Activated gamma-delta T cell treated with Interleukin-2 at 50 U/mL for 16 hours (primary cell): ENCODE results near the gene MAPKAP1.
"Not testable (repeated sequence)": the region's sequence is repeated elsewhere in the genome, so short reads cannot be mapped to it uniquely, and the experiment has no call there.

ENCODE experiments used
- DNase-seq: peaks from one replicate; pipeline ENCODE4 v3.0.0-alpha.2; 2020

The MAPKAP1 gene

DNA sequence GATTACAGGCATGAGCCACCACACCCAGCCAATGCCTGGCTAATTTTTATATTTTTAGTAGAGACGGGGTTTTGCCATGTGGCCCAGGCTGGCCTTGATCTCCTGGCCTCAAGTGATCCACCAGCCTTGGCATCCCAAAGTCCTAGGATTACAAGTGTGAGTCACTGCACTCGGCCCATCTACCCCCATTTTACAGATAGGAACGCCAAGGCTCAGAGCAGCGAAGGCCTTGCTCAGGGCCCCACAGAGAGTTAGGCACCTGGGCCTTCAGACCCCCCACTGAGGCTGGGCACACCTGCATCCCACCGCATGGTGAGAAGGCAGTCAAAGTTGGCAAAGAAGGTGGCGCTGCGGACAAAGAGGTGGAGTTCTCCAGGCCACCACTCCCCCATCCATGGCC lies 302.3 kb downstream of the MAPKAP1 start:
- no peak for DNase-seq

GRCh38 chr9:125400725-125401716 lies 306.0 kb downstream of the MAPKAP1 start:
- DNase-seq, result no peak

- DNase-seq, result not testable (repeated sequence)
These were observed 306.8 kb downstream of the MAPKAP1 start for GRCh38 chr9:125400232-125400631.

GRCh38 chr9:125399666-125400065 lies 307.3 kb downstream of the MAPKAP1 start:
- DNase-seq, result no peak

DNA sequence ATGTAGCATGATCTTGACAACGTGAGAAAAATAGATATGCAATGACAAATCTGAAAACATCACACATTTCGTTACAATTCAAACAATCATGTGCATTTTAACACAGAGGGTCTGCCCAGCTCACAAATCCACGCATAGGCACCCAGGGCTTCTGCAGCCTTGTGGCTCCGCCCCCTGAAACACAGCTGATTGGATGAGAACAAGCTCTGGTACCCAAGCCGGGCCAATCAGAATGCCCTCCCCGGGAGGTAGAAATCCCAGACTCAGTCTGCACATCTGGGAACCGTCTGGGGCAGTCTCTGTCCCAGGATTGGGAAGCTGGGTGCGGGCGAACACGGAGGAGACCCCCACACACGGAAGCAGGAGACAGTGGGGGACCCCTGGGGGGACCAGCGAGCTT lies 307.8 kb downstream of the MAPKAP1 start:
- DNase-seq, result no peak

DNA sequence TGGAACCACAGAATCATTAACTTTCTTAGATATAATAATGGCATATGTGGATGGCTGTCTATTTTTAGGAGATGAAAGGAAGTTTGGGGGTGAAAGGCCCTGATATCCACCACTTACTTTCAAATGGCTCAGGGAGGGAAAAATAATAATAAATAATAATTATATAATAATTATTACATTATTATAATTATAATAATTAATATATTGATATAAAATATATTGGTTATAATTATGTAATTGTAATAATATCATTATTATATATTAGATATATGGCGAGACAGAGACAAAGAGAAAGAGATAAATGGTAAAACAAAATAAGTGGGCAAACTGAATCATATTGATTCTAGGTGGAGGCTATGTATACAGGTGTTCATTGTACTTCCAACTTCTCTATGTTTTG lies 308.8 kb downstream of the MAPKAP1 start:
- no peak for DNase-seq

- DNase-seq, result no peak
These were observed 309.3 kb downstream of the MAPKAP1 start for GRCh38 chr9:125397736-125398135.

GRCh38 chr9:125396799-125397198 lies 310.2 kb downstream of the MAPKAP1 start:
- DNase-seq, result no peak

DNA sequence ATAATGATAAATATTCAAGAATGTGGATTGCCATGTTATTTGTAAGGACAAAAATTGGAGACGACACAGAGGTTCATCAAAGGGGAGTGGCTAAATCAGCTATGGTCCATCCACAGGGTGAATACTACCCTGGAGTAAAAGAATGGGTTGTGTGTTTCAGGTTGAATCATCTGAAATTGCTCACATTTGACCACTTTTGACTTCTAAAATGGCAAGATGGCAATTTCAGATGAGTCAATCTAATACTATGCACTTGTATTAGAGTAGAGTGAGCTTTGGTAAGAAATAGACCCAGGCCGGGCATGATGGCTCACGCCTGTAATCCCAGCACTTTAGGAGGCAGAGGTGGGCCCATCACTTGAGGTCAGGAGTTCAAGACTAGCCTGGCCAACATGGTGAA lies 313.6 kb downstream of the MAPKAP1 start:
- DNase-seq, result no peak

DNA sequence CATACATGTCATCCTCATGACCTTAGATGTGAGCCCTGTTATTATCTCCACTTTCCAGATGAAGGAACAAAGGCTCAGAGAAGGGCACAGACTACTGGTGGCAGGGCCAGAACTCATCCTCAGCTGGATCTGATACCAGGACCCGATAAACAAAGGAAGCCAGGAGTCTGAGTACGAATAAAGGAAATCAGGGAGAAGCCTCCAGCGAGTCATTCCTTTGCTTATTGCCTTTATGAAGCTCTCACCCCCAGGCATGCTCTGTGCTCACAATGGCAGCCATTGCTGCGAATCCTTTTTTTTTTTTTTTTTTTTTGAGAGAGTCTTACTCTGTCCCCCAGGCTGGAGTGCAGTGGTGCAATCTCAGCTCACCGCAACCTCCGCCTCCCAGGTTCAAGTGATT lies 315.3 kb downstream of the MAPKAP1 start:
- DNase-seq, result no peak

DNA sequence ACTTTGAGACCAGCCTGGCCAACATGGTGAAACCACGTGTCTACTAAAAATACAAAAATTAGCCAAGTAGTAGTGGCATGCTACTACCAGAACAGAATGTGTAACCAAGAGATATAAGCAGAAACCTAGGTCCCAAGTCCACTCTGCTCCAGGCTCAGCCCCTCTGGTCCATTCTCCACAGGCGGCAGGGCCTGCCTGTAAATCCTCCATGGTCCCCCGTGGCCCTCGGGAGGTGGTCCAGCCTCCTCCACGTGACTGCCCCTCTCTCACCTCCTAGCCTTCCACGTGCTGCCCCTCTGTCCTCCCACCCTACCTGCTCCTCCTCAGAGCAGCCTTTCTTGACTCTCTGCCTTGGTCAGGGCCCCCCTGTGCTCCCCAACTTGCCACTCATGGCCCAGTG lies 318.0 kb downstream of the MAPKAP1 start:
- no peak for DNase-seq

GRCh38 chr9:125387861-125388524 lies 319.0 kb downstream of the MAPKAP1 start:
- DNase-seq, result no peak
